DOHH2 (cell line): ENCODE data around the gene ZNF839.

ENCODE experiments used
- H3F3A ChIP-seq: fragments of 200-600 bp; sonication (generic), shearing (Covaris generic); 2 replicates; pipeline ENCODE4 v1.6.0; 2016; ENCODE audit warnings: antibody characterized with exemption, mild to moderate bottlenecking; ENCODE audit not compliant: control insufficient read depth, insufficient read depth
- H3K27ac ChIP-seq: fragments of 200-600 bp; sonication (generic); 2 replicates; pipeline ENCODE4 v1.5.1; 2014; ENCODE audit warnings: low read depth, mild to moderate bottlenecking, low read length, moderate library complexity
- H3K27me3 ChIP-seq: fragments of 200-600 bp; sonication (generic); 2 replicates; pipeline ENCODE4 v1.6.1; 2014; ENCODE audit warnings: mild to moderate bottlenecking, low read length, mixed read lengths; ENCODE audit not compliant: control insufficient read depth
- H3K36me3 ChIP-seq: fragments of 200-600 bp; sonication (generic); 2 replicates; pipeline ENCODE4 v1.6.1; 2014; ENCODE audit warnings: mild to moderate bottlenecking, low read length, moderate library complexity, mixed read lengths; ENCODE audit not compliant: control insufficient read depth
- H3K4me1 ChIP-seq: fragments of 200-600 bp; sonication (generic); 2 replicates; pipeline ENCODE4 v1.6.1; 2014; ENCODE audit warnings: mild to moderate bottlenecking, low read length, mixed read lengths; ENCODE audit not compliant: control insufficient read depth
- H3K4me2 ChIP-seq: fragments of 200-600 bp; sonication (generic); 2 replicates; pipeline ENCODE4 v1.6.0; 2014; ENCODE audit warnings: mild to moderate bottlenecking, low read length, moderate library complexity
- H3K4me3 ChIP-seq: fragments of 200-600 bp; sonication (generic); 2 replicates; pipeline ENCODE4 v1.5.1; 2014; ENCODE audit warnings: mild to moderate bottlenecking, low read length, mixed read lengths
- H3K79me2 ChIP-seq: fragments of 200-600 bp; sonication (generic); 2 replicates; pipeline ENCODE4 v1.6.1; 2014; ENCODE audit warnings: mild to moderate bottlenecking, low read length, mixed read lengths; ENCODE audit not compliant: control insufficient read depth
- H3K9me2 ChIP-seq: fragments of 200-600 bp; sonication (generic); replicated peaks from 2 replicates; pipeline ENCODE4 v1.6.1; 2014; ENCODE audit warnings: mild to moderate bottlenecking, low read length, mixed read lengths; ENCODE audit not compliant: control insufficient read depth
- H3K9me3 ChIP-seq: fragments of 200-600 bp; sonication (generic); 2 replicates; pipeline ENCODE4 v1.6.1; 2014; ENCODE audit warnings: antibody characterized with exemption, low read length, mixed read lengths; ENCODE audit not compliant: control insufficient read depth, insufficient read depth
- H4K20me1 ChIP-seq: fragments of 200-600 bp; sonication (generic); 2 replicates; pipeline ENCODE4 v1.6.0; 2014; ENCODE audit warnings: low read depth, mild to moderate bottlenecking, antibody characterized with exemption, low read length, moderate library complexity; ENCODE audit not compliant: control insufficient read depth, insufficient read depth
- CTCF ChIP-seq: fragments of 200-600 bp; sonication (generic); IDR thresholded peaks from one replicate; pipeline ENCODE4 v1.5.1; 2014; ENCODE audit warnings: antibody characterized with exemption, mild to moderate bottlenecking, low read depth, low read length; ENCODE audit not compliant: poor library complexity, severe bottlenecking
- EZH2phosphoT487 ChIP-seq: fragments of 200-600 bp; sonication (generic); IDR thresholded peaks from 2 replicates; pipeline ENCODE4 v1.6.1; 2017; ENCODE audit warnings: borderline replicate concordance, mild to moderate bottlenecking, antibody characterized with exemption, low read length, moderate library complexity, mixed read lengths

The ZNF839 gene

GRCh38 chr14:102292441-102292840 lies 27.1 kb upstream of the ZNF839 start:
- H3K4me1 ChIP-seq = no peaks in the 10 kb centered on the region
- H3K79me2 ChIP-seq = no peaks in the 10 kb centered on the region
- H3K27me3 ChIP-seq = peaks cover 6% of the 10 kb centered on the region
- no peaks in the 10 kb centered on the region for H4K20me1 ChIP-seq
- no peak overlapping the region for H3K4me3 ChIP-seq
- TF ChIP-seq CTCF (no peak), EZH2phosphoT487 (no peak)
- no peaks in the 10 kb centered on the region for H3F3A ChIP-seq
- H3K9me2 ChIP-seq = no peaks in the 10 kb centered on the region
- H3K9me3 ChIP-seq = 0 out of 2 replicates have a peak, but pooled peaks cover 3% of the 10 kb centered on the region
- no peak overlapping the region for H3K27ac ChIP-seq
- no peaks in the 10 kb centered on the region for H3K36me3 ChIP-seq
- no peak overlapping the region for H3K4me2 ChIP-seq

DNA sequence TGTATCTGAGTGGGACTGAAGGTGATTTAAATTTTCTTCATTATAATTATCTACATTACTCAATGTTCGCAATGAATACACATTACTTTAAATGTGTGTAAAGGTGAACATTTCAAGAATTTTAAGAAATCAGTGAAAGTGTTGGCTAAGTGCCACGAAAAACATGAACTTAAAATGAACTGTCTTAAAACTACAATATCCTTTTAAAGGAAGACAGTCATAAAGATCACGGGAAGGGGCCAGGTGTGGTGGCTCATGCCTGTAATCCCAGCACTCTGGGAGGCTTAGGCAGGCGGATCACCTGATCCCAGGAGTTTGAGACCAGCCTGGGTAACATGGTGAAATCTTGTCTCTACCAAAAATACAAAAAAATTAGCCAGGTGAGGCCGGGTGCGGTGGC lies 25.8 kb upstream of the ZNF839 start:
- no peaks in the 10 kb centered on the region for H3K9me2 ChIP-seq
- no peaks in the 10 kb centered on the region for H3K36me3 ChIP-seq
- no peaks in the 10 kb centered on the region for H3F3A ChIP-seq
- H4K20me1 ChIP-seq = no peaks in the 10 kb centered on the region
- no peak for TF ChIP-seq EZH2phosphoT487
- TF ChIP-seq CTCF = no peak
- no peak overlapping the region for H3K4me2 ChIP-seq
- H3K79me2 ChIP-seq = no peaks in the 10 kb centered on the region
- no peaks in the 10 kb centered on the region for H3K9me3 ChIP-seq
- no peak overlapping the region for H3K4me3 ChIP-seq
- H3K27ac ChIP-seq = no peak overlapping the region
- H3K27me3 ChIP-seq = peaks cover 6% of the 10 kb centered on the region
- H3K4me1 ChIP-seq = no peaks in the 10 kb centered on the region

GRCh38 chr14:102295270-102295669 lies 24.3 kb upstream of the ZNF839 start:
- no peaks in the 10 kb centered on the region for H4K20me1 ChIP-seq
- H3K4me2 ChIP-seq = no peak overlapping the region
- TF ChIP-seq CTCF = no peak
- no peak for TF ChIP-seq EZH2phosphoT487
- H3K9me2 ChIP-seq = no peaks in the 10 kb centered on the region
- no peaks in the 10 kb centered on the region for H3K79me2 ChIP-seq
- H3K4me3 ChIP-seq = no peak overlapping the region
- H3F3A ChIP-seq = no peaks in the 10 kb centered on the region
- no peak overlapping the region for H3K27ac ChIP-seq
- H3K36me3 ChIP-seq = no peaks in the 10 kb centered on the region
- no peaks in the 10 kb centered on the region for H3K9me3 ChIP-seq
- peaks cover 6% of the 10 kb centered on the region for H3K27me3 ChIP-seq
- H3K4me1 ChIP-seq = no peaks in the 10 kb centered on the region
